ENCODE data around the gene MCC.

- no peak for TF ChIP-seq EZH2phosphoT487 (IDR thresholded peaks at IDR 0.05; ENCODE audit: borderline replicate concordance, low read depth, low read length)
- TF ChIP-seq, protein P1, sequence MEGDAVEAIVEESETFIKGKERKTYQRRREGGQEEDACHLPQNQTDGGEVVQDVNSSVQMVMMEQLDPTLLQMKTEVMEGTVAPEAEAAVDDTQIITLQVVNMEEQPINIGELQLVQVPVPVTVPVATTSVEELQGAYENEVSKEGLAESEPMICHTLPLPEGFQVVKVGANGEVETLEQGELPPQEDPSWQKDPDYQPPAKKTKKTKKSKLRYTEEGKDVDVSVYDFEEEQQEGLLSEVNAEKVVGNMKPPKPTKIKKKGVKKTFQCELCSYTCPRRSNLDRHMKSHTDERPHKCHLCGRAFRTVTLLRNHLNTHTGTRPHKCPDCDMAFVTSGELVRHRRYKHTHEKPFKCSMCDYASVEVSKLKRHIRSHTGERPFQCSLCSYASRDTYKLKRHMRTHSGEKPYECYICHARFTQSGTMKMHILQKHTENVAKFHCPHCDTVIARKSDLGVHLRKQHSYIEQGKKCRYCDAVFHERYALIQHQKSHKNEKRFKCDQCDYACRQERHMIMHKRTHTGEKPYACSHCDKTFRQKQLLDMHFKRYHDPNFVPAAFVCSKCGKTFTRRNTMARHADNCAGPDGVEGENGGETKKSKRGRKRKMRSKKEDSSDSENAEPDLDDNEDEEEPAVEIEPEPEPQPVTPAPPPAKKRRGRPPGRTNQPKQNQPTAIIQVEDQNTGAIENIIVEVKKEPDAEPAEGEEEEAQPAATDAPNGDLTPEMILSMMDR (conservative IDR thresholded peaks at IDR 0.05; ENCODE audit: low read length): no peak
These were observed 294.8 kb downstream of the MCC start for GRCh38 chr5:113193311-113193978.
